HepG2 (cell line): Measurements from ENCODE around the gene FBXO10. TPM values are rescaled to one million over a fixed set of nuclear protein-coding genes. Genes with fewer than 3 reads are reported as not detected.

ENCODE experiments used
- ATAC-seq: fragments of 200-7000 bp; cut with Tn5 transposase; 3 replicates; pipeline ENCODE4 v1.9.1; 2020; ENCODE audit warnings: mild to moderate bottlenecking, moderate library complexity
- BruUV-seq: library from RNA; stranded (reverse); fragments of 400-500 nt; replicated peaks from 2 replicates; lab custom pipeline; 2021; lab: Mats Ljungman, UMichigan
- CTCF ChIA-PET: fragments of 300-600 bp; formaldehyde crosslinking; extraction: SDS; loops from one replicate; lab custom pipeline; 2021; ENCODE audit warnings: low total read pairs, inconsistent platforms, low intra/inter-chr PET ratio; lab: Yijun Ruan, JAX
- POLR2A ChIA-PET: fragments of 350-600 bp; sonication (Branson Sonifier 250); formaldehyde crosslinking; loops from one replicate; lab custom pipeline; 2020; ENCODE audit warnings: antibody characterized with exemption, inconsistent platforms; lab: Yijun Ruan, JAX
- DNase-seq: peaks from one replicate; pipeline ENCODE4 v3.0.0-alpha.2; 2015; ENCODE audit warnings: low spot score
- FAIRE-seq: peaks from 3 replicates; lab custom pipeline; 2011; peaks lifted over from hg19 to GRCh38; lab: Jason Lieb, UNC
- H2AFZ ChIP-seq: one replicate; pipeline ENCODE4 v1.6.1; 2011; ENCODE audit warnings: low read length, inconsistent platforms
- H3K27ac ChIP-seq: fragments of 300-600 bp; 3 replicates; pipeline ENCODE4 v1.8.0; 2011; ENCODE audit warnings: mixed run types, mild to moderate bottlenecking, mixed read lengths, low read length, inconsistent platforms; ENCODE audit not compliant: insufficient read depth; ENCODE audit errors: extremely low read length
- H3K27me3 ChIP-seq, 2 experiments: fragments of 200-600 bp in 1 of 2; 2 replicates in 1 of 2; 3 replicates in 1 of 2; pipeline versions ENCODE4 v1.6.0 to v1.8.0; 2011; ENCODE audit warnings: low read length in 2 of 2, mild to moderate bottlenecking in 2 of 2, moderate library complexity in 2 of 2, inconsistent platforms in 1 of 2; ENCODE audit not compliant: insufficient read depth in 2 of 2, control insufficient read depth in 1 of 2
- H3K36me3 ChIP-seq, 2 experiments: fragments of 200-600 bp in 1 of 2; replicated peaks in 1 of 2; 2 replicates in 1 of 2; 3 replicates in 1 of 2; pipeline versions ENCODE4 v1.5.1 to v1.8.0; 2011; ENCODE audit warnings: low read length in 2 of 2, inconsistent platforms in 1 of 2; ENCODE audit not compliant: insufficient read depth in 2 of 2, control insufficient read depth in 1 of 2
- H3K4me1 ChIP-seq: 2 replicates; pipeline ENCODE4 v1.5.1; 2012; ENCODE audit warnings: low read length, inconsistent platforms; ENCODE audit not compliant: insufficient read depth
- H3K4me2 ChIP-seq: 2 replicates; pipeline ENCODE4 v1.6.0; 2011; ENCODE audit warnings: low read depth, low read length, inconsistent platforms
- H3K4me3 ChIP-seq, 3 experiments: fragments of 200-600 bp in 1 of 3; sonication (generic), shearing (Covaris generic) in 1 of 3; replicated peaks in 1 of 3; 2 replicates each; pipeline ENCODE4 v1.5.1; 2011 to 2016; ENCODE audit warnings: low read length in 3 of 3, inconsistent platforms in 2 of 3, low read depth in 2 of 3, mild to moderate bottlenecking in 2 of 3, control low read depth in 1 of 3, mixed read lengths in 1 of 3; ENCODE audit not compliant: insufficient read depth in 1 of 3
- H3K79me2 ChIP-seq: one replicate; pipeline ENCODE4 v1.6.1; 2011; ENCODE audit warnings: low read length, inconsistent platforms; ENCODE audit not compliant: insufficient read depth
- H3K9ac ChIP-seq: 2 replicates; pipeline ENCODE4 v1.6.0; 2011; ENCODE audit warnings: mild to moderate bottlenecking, low read depth, low read length, inconsistent platforms; ENCODE audit not compliant: insufficient read depth
- H3K9me3 ChIP-seq: 2 replicates; pipeline ENCODE4 v1.5.1; 2012; ENCODE audit warnings: mild to moderate bottlenecking, low read length
- H4K20me1 ChIP-seq: 2 replicates; pipeline ENCODE4 v1.6.0; 2011; ENCODE audit warnings: inconsistent platforms, mild to moderate bottlenecking, low read length, moderate library complexity; ENCODE audit not compliant: insufficient read depth
- CTCF ChIP-seq: sonication (generic); formaldehyde crosslinking; IDR thresholded peaks from 2 replicates; pipeline ENCODE4 v1.5.0; 2020; ENCODE audit warnings: mild to moderate bottlenecking, missing genetic modification reagents, moderate library complexity
- ELK4 ChIP-seq: sonication (generic); formaldehyde crosslinking; IDR thresholded peaks from 2 replicates; pipeline ENCODE4 v1.9.0; 2021; ENCODE audit warnings: missing genetic modification reagents, borderline replicate concordance
- HMGXB4 ChIP-seq, 2 experiments: sonication (generic) in 1 of 2; formaldehyde crosslinking in 1 of 2; IDR thresholded peaks; 2 replicates each; pipeline versions ENCODE4 v1.4.0 to v1.6.1; 2018 to 2020; ENCODE audit warnings: missing genetic modification reagents in 2 of 2, borderline replicate concordance in 1 of 2, low read depth in 1 of 2, mild to moderate bottlenecking in 1 of 2, missing biosample characterization in 1 of 2
- MTA1 ChIP-seq: sonication (generic); formaldehyde crosslinking; IDR thresholded peaks from 2 replicates; pipeline ENCODE4 v1.4.0; 2020; ENCODE audit warnings: missing genetic modification reagents, mild to moderate bottlenecking, borderline replicate concordance
- POLR2G ChIP-seq: fragments of 200-400 bp; formaldehyde crosslinking; IDR thresholded peaks from 2 replicates; pipeline ENCODE4 v1.6.1; 2018; ENCODE audit warnings: mild to moderate bottlenecking, low read depth, low read length, moderate library complexity
- RBM22 ChIP-seq: fragments of 200-400 bp; formaldehyde crosslinking; optimal IDR thresholded peaks from 2 replicates; pipeline ENCODE3; 2017; ENCODE audit warnings: mild to moderate bottlenecking, low read length, moderate library complexity
- STAG1 ChIP-seq: sonication (generic); formaldehyde crosslinking; IDR thresholded peaks from 2 replicates; pipeline ENCODE4 v1.4.0; 2020; ENCODE audit warnings: missing genetic modification reagents
- ZFP91 ChIP-seq: sonication (generic); formaldehyde crosslinking; IDR thresholded peaks from 2 replicates; pipeline ENCODE4 v1.9.0; 2022; ENCODE audit warnings: missing genetic modification reagents, mild to moderate bottlenecking, borderline replicate concordance
- ZNF687 ChIP-seq: sonication (generic); formaldehyde crosslinking; IDR thresholded peaks from 2 replicates; pipeline ENCODE4 v1.5.1; 2020; ENCODE audit warnings: mild to moderate bottlenecking, missing genetic modification reagents, moderate library complexity
- WGBS: methylation state at CpG from one replicate; pipeline ENCODE4 v1.1.6; 2017; ENCODE audit warnings: low lambda C conversion rate; 5-methylcytosine and 5-hydroxymethylcytosine counted together
- in situ Hi-C: cut with HindIII; loops from 2 replicates; pipeline ENCODE4 v1.10.0; 2017; ENCODE audit warnings: low pct_unique_long_range_greater_than_20kb; ENCODE audit not compliant: extremely low pct_ligation_motif_present
- intact Hi-C: fragments of 100-400 bp; cut with micrococcal nuclease; formaldehyde crosslinking; loops from one replicate; pipeline ENCODE4 v1.10.0; 2022; ENCODE audit not compliant: unreplicated experiment
- polyA plus RNA-seq, 8 experiments: library from polyadenylated mRNA; depleted of rRNA in 3 of 8; stranded (reverse) in 7 of 8; unstranded in 1 of 8; fragments of >200 nt; fragmentation: Illumina TruSeq in 4 of 8; extraction: Trizol in 4 of 8; gene quantifications; 2 replicates each; pipeline versions ENCODE4 v1.2.1 to v1.2.3, GENCODE V29; 2011 to 2016; ENCODE audit warnings: low read depth in 4 of 8, missing spikeins in 1 of 8, mixed read lengths in 1 of 8; ENCODE audit not compliant: insufficient read depth in 1 of 8
- total RNA-seq, 5 experiments: library from RNA; depleted of rRNA; stranded (reverse); fragments of >200 nt; fragmentation: Illumina TruSeq; extraction: Trizol; gene quantifications; 2 replicates each; pipeline ENCODE4 v1.2.3, GENCODE V29; 2016; ENCODE audit warnings: low read depth in 1 of 5

Gene FBXO10
- total and polyA plus RNA-seq, 2 of the 13 experiments (the other 11 are each of a cell fraction or from before 2014, with no cell fraction given), result 3.1 to 5.1 TPM

- H3K9me3 ChIP-seq, result no peaks in the 10 kb centered on the region
- BruUV-seq, result no TSS peak
- peak; percentile 21 for ATAC-seq
- WGBS, result 93% methylated on average over 14 of the region's 15 CpGs
- POLR2A ChIA-PET, result no interaction called here
- intact Hi-C loops, result no loop called here
- peak; percentile 29 for DNase-seq
- in situ Hi-C loops, result loop anchor here (10.0 kb wide), 1 partner anchor 63 kb away; the partner anchor contains the start of gene FBXO10
- no peak for FAIRE-seq
- no peaks in the 10 kb centered on the region for H3K27me3 ChIP-seq
- no peak overlapping the region for H3K4me2 ChIP-seq
- no peaks in the 10 kb centered on the region for H3K79me2 ChIP-seq
- no peak overlapping the region for H3K4me3 ChIP-seq
- CTCF ChIA-PET, result no interaction called here
- H2AFZ ChIP-seq, result no peak overlapping the region
- no peaks in the 10 kb centered on the region for H4K20me1 ChIP-seq
- peaks cover 44% of the 10 kb centered on the region for H3K4me1 ChIP-seq
- no peak overlapping the region for H3K27ac ChIP-seq
- no peak overlapping the region for H3K9ac ChIP-seq
- no peaks in the 10 kb centered on the region; a peak in 1 of 5 replicates for H3K36me3 ChIP-seq
- TF ChIP-seq STAG1 (CRISPR knock-in tag) (peak; percentile 25; the same call in 1 of the 2 replicates), MTA1 (CRISPR knock-in tag) (peak; percentile 29; the same call in 1 of the 2 replicates), POLR2G (peak; percentile 45), ELK4 (no peak), ZFP91 (peak; percentile 21; the same call in 1 of the 2 replicates), ZNF687 (peak; percentile 31), RBM22 (peak; percentile 40), CTCF (CRISPR knock-in tag) (peak; percentile 56), HMGXB4 (CRISPR knock-in tag; IDR thresholded peaks at IDR 0.05; ENCODE audit: borderline replicate concordance in 1 of 2, low read depth in 1 of 2) (no peak)
Observed at GRCh38 chr9:37511016-37512010, 64.9 kb downstream of the FBXO10 start.
